ENCODE results near the gene KCTD1.

DNA sequence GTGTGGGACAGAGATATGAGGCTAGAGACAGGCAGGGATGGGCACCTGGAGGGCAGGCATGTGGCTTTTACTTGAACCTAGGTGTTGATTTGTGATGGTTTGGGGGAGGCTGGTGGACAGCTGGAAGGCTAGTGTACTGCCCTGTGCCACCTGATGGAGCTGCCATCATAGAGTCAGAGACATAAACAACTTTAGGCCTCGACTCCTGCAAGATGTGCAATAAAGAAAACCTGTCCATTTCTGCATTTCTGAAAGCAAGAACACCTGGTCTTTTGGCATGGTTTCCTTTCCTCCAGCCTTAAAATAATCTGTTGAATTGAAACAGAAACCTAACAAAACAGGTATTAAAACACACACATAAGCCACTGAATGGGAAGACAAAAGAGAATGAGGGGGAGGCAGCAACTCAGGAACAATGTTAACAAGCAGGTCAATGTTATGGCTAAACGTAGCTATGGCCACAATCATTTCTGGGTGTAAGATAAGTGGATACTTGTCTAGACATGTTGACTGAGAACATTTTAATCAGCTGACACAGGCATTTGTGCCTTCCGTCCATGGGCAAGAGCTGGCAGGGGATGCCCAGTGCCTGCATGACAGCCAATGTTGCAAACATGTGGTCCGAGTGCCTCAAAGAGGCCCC lies 87.8 kb downstream of the KCTD1 start:
- no peak for TF ChIP-seq NFRKB (IDR thresholded peaks at IDR 0.05)
- no peak for TF ChIP-seq BHLHE40 (IDR thresholded peaks at IDR 0.05; ENCODE audit: borderline replicate concordance)
- TF ChIP-seq L3MBTL2 (conservative IDR thresholded peaks at IDR 0.05), result no peak
- TF ChIP-seq FOXA1 (IDR thresholded peaks at IDR 0.05), result no peak
- TF ChIP-seq PKNOX1 (IDR thresholded peaks at IDR 0.05), result no peak
- TF ChIP-seq TARDBP (IDR thresholded peaks at IDR 0.05), result no peak
- TF ChIP-seq SP1 (IDR thresholded peaks at IDR 0.05), result no peak
- no peak for TF ChIP-seq FOXK2 (IDR thresholded peaks at IDR 0.05)
- no peak for TF ChIP-seq SUZ12 (IDR thresholded peaks at IDR 0.05)
- TF ChIP-seq HDGF (IDR thresholded peaks at IDR 0.05; ENCODE audit: borderline replicate concordance), result no peak
- TF ChIP-seq ELF4 (IDR thresholded peaks at IDR 0.05), result no peak
- no peak for TF ChIP-seq ZNF384 (IDR thresholded peaks at IDR 0.05)
- TF ChIP-seq ARNT (IDR thresholded peaks at IDR 0.05), result no peak
- no peak for TF ChIP-seq LEF1 (IDR thresholded peaks at IDR 0.05; ENCODE audit: borderline replicate concordance)
